GM18519 (cell line): ENCODE measurements around the gene KANSL1.

Experiments used
- ATAC-seq: cut with Tn5 transposase; IDR thresholded peaks from one replicate; pipeline ENCODE4 v1.9.1; 2021; ENCODE audit warnings: mild to moderate bottlenecking, moderate library complexity; ENCODE audit not compliant: unreplicated experiment, low FRiP score

Gene KANSL1

GRCh38 chr17:46085522-46085921, 107.7 kb downstream of the KANSL1 start:
- ATAC-seq = no peak

GRCh38 chr17:46082257-46082656, 111.0 kb downstream of the KANSL1 start:
- ATAC-seq = no peak

- no peak for ATAC-seq
These were observed 112.3 kb downstream of the KANSL1 start for GRCh38 chr17:46081018-46081320.

GRCh38 chr17:46080118-46081017, 112.9 kb downstream of the KANSL1 start:
- ATAC-seq = no peak

- no peak for ATAC-seq
These were observed 114.6 kb downstream of the KANSL1 start for GRCh38 chr17:46078675-46079074.

GRCh38 chr17:46074540-46074939, 118.7 kb downstream of the KANSL1 start:
- ATAC-seq = no peak

GRCh38 chr17:46072998-46073397, 120.2 kb downstream of the KANSL1 start:
- ATAC-seq = no peak

- no peak for ATAC-seq
These were observed 121.4 kb downstream of the KANSL1 start for GRCh38 chr17:46071796-46072195.

- ATAC-seq = no peak
These were observed 128.8 kb downstream of the KANSL1 start for GRCh38 chr17:46064460-46064859.

GRCh38 chr17:46063241-46063640, 130.0 kb downstream of the KANSL1 start:
- no peak for ATAC-seq

- ATAC-seq = no peak
These were observed 131.8 kb downstream of the KANSL1 start for GRCh38 chr17:46061435-46061834.

- ATAC-seq = no peak
These were observed 132.8 kb downstream of the KANSL1 start for GRCh38 chr17:46060461-46060860.

GRCh38 chr17:46059486-46059885, 133.7 kb downstream of the KANSL1 start:
- ATAC-seq = no peak

- no peak for ATAC-seq
These were observed 135.9 kb downstream of the KANSL1 start for GRCh38 chr17:46057366-46057765.

- no peak for ATAC-seq
These were observed 136.4 kb downstream of the KANSL1 start for GRCh38 chr17:46056800-46057304.

GRCh38 chr17:46053911-46054534, 139.2 kb downstream of the KANSL1 start:
- no peak for ATAC-seq

GRCh38 chr17:46049656-46050055, 143.6 kb downstream of the KANSL1 start:
- no peak for ATAC-seq

GRCh38 chr17:46047856-46048255, 145.4 kb downstream of the KANSL1 start:
- ATAC-seq = no peak

- no peak for ATAC-seq
These were observed 145.8 kb downstream of the KANSL1 start for GRCh38 chr17:46047398-46047797.

GRCh38 chr17:46046957-46047356, 146.3 kb downstream of the KANSL1 start:
- ATAC-seq = no peak

- ATAC-seq = no peak
These were observed 147.6 kb downstream of the KANSL1 start for GRCh38 chr17:46045639-46046038.

GRCh38 chr17:46044989-46045388, 148.2 kb downstream of the KANSL1 start:
- no peak for ATAC-seq
